ENCODE measurements around the gene PPIP5K2. TPM values are rescaled to one million over a fixed set of nuclear protein-coding genes. Genes with fewer than 3 reads are reported as not detected.

Gene PPIP5K2
- total RNA-seq, 1 donor from 2014 or later = 67.7 TPM

- TF ChIP-seq, protein P1, sequence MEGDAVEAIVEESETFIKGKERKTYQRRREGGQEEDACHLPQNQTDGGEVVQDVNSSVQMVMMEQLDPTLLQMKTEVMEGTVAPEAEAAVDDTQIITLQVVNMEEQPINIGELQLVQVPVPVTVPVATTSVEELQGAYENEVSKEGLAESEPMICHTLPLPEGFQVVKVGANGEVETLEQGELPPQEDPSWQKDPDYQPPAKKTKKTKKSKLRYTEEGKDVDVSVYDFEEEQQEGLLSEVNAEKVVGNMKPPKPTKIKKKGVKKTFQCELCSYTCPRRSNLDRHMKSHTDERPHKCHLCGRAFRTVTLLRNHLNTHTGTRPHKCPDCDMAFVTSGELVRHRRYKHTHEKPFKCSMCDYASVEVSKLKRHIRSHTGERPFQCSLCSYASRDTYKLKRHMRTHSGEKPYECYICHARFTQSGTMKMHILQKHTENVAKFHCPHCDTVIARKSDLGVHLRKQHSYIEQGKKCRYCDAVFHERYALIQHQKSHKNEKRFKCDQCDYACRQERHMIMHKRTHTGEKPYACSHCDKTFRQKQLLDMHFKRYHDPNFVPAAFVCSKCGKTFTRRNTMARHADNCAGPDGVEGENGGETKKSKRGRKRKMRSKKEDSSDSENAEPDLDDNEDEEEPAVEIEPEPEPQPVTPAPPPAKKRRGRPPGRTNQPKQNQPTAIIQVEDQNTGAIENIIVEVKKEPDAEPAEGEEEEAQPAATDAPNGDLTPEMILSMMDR (IDR thresholded peaks at IDR 0.05; ENCODE audit: insufficient read depth, low read depth, low read length) = no peak
- H3K9me3 Mint-ChIP-seq (ENCODE audit: unreplicated experiment) = no peaks in the 10 kb centered on the region
- no peaks in the 10 kb centered on the region for H3K36me3 ChIP-seq (ENCODE audit: insufficient read depth, low read length)
- H3K27me3 Mint-ChIP-seq (ENCODE audit: low read depth, unreplicated experiment) = no peaks in the 10 kb centered on the region
- H3K4me2 ChIP-seq (ENCODE audit: low read length) = no peak overlapping the region
- no peaks in the 10 kb centered on the region for H3K4me1 Mint-ChIP-seq (ENCODE audit: low read depth, unreplicated experiment)
- no peaks in the 10 kb centered on the region for H3K79me2 ChIP-seq (ENCODE audit: insufficient read depth, low read length)
- H3K27ac Mint-ChIP-seq (ENCODE audit: unreplicated experiment) = no peak overlapping the region
- no peak for DNase-seq (ENCODE audit: low read depth)
- H3K36me3 Mint-ChIP-seq (ENCODE audit: low read depth, unreplicated experiment) = peaks cover 2% of the 10 kb centered on the region
- no peaks in the 10 kb centered on the region for H4K20me1 ChIP-seq (ENCODE audit: insufficient read depth, low read length)
- no peak overlapping the region for H3K27ac ChIP-seq (ENCODE audit: low read depth, low read length)
- H3K4me1 ChIP-seq (ENCODE audit: insufficient read depth, low read length) = no peaks in the 10 kb centered on the region
- no peaks in the 10 kb centered on the region for H3K9me3 ChIP-seq (ENCODE audit: insufficient read depth, low read depth, low read length)
- H3K9ac ChIP-seq (ENCODE audit: low read length) = no peak overlapping the region
- no peak overlapping the region for H3K4me3 ChIP-seq (ENCODE audit: insufficient read depth, low read depth, low read length)
- no peak overlapping the region for H2AFZ ChIP-seq (ENCODE audit: low read depth, low read length)
- H3K4me3 Mint-ChIP-seq (ENCODE audit: unreplicated experiment) = no peak overlapping the region
- H3K27me3 ChIP-seq (ENCODE audit: insufficient read depth, low read length) = no peaks in the 10 kb centered on the region
- FAIRE-seq = peak; percentile 26
These were observed 25.4 kb upstream of the PPIP5K2 start for GRCh38 chr5:103094737-103095136.

DNA sequence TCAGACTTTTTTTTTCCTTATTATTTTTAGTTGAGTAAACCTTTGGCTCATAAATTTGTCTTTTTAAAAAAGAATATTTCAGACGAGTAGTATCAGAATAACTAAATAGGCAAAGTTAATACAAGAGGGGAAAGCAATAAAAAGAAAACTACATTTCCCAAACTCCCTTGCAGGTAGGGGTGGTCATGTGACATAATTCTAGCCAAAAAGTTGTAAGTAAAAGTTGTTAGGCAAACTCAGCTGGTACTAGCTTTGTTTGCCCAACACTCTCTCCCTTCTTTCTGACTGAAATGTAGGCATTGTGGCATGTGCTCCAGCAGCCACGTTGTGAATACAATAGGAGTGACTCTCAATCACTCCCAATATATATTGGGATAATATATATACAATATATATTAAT, 21.1 kb upstream of the PPIP5K2 start:
- H3K4me2 ChIP-seq (ENCODE audit: low read length) = no peak overlapping the region
- peaks cover 2% of the 10 kb centered on the region for H3K36me3 ChIP-seq (ENCODE audit: insufficient read depth, low read length)
- no peaks in the 10 kb centered on the region for H4K20me1 ChIP-seq (ENCODE audit: insufficient read depth, low read length)
- H2AFZ ChIP-seq (ENCODE audit: low read depth, low read length) = no peak overlapping the region
- H3K79me2 ChIP-seq (ENCODE audit: insufficient read depth, low read length) = no peaks in the 10 kb centered on the region
- no peaks in the 10 kb centered on the region for H3K4me1 ChIP-seq (ENCODE audit: insufficient read depth, low read length)
- H3K4me1 Mint-ChIP-seq (ENCODE audit: low read depth, unreplicated experiment) = no peaks in the 10 kb centered on the region
- DNase-seq (ENCODE audit: low read depth) (no peak), FAIRE-seq (no peak)
- H3K4me3 ChIP-seq (ENCODE audit: insufficient read depth, low read depth, low read length) = no peak overlapping the region
- TF ChIP-seq, protein P1 (IDR thresholded peaks at IDR 0.05; ENCODE audit: insufficient read depth, low read depth, low read length) = no peak
- TF ChIP-seq EZH2 (IDR thresholded peaks at IDR 0.05; ENCODE audit: insufficient read depth, low read length) = no peak
- H3K27me3 Mint-ChIP-seq (ENCODE audit: low read depth, unreplicated experiment) = no peaks in the 10 kb centered on the region
- no peak overlapping the region for H3K9ac ChIP-seq (ENCODE audit: low read length)
- no peaks in the 10 kb centered on the region for H3K9me3 Mint-ChIP-seq (ENCODE audit: unreplicated experiment)
- H3K4me3 Mint-ChIP-seq (ENCODE audit: unreplicated experiment) = no peak overlapping the region
- H3K36me3 Mint-ChIP-seq (ENCODE audit: low read depth, unreplicated experiment) = no peaks in the 10 kb centered on the region
- H3K27me3 ChIP-seq (ENCODE audit: insufficient read depth, low read length) = no peaks in the 10 kb centered on the region
- no peaks in the 10 kb centered on the region for H3K9me3 ChIP-seq (ENCODE audit: insufficient read depth, low read depth, low read length)
- no peak overlapping the region for H3K27ac Mint-ChIP-seq (ENCODE audit: unreplicated experiment)
- no peak overlapping the region for H3K27ac ChIP-seq (ENCODE audit: low read depth, low read length)

DNA sequence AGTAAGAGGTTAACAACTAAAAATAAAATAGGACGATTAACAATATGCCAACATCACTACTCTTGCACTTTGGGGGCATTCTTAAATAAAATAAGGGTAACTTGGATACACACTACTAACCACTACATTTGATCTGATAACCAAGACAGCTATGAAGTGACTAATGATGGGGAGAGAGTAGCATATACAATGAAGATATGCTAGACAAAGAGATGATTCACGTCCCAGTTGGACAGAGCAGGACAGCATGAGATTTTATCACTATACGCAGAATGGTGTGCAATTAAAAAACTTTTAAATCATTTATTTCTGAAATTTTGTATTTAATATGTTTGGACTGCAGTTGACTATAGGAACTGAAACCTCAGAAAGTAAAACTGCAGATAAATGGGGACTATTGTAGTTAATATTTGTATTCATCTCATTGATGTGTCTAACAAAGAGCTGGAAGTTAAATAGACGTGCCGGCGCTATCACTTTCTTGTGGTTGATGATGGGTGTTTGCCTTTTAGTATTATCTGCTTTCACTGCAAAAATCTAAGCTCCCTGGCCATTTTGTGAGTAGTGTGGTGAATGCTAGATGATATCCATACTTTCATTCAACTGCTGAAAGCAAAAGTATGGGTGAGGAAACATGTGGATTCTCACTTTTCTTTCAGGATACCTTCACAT, 18.9 kb upstream of the PPIP5K2 start:
- H3K4me3 Mint-ChIP-seq (ENCODE audit: unreplicated experiment) = no peak overlapping the region
- no peaks in the 10 kb centered on the region for H4K20me1 ChIP-seq (ENCODE audit: insufficient read depth, low read length)
- H2AFZ ChIP-seq (ENCODE audit: low read depth, low read length) = no peak overlapping the region
- no peaks in the 10 kb centered on the region for H3K9me3 ChIP-seq (ENCODE audit: insufficient read depth, low read depth, low read length)
- H3K36me3 ChIP-seq (ENCODE audit: insufficient read depth, low read length) = peaks cover 2% of the 10 kb centered on the region
- FAIRE-seq (no peak), DNase-seq (ENCODE audit: low read depth) (peak; percentile 24)
- no peak for TF ChIP-seq EZH2 (IDR thresholded peaks at IDR 0.05; ENCODE audit: insufficient read depth, low read length)
- TF ChIP-seq, protein P1 (IDR thresholded peaks at IDR 0.05; ENCODE audit: insufficient read depth, low read depth, low read length) = no peak
- H3K4me2 ChIP-seq (ENCODE audit: low read length) = no peak overlapping the region
- H3K9me3 Mint-ChIP-seq (ENCODE audit: unreplicated experiment) = no peaks in the 10 kb centered on the region
- no peak overlapping the region for H3K27ac ChIP-seq (ENCODE audit: low read depth, low read length)
- H3K9ac ChIP-seq (ENCODE audit: low read length) = no peak overlapping the region
- no peaks in the 10 kb centered on the region for H3K27me3 Mint-ChIP-seq (ENCODE audit: low read depth, unreplicated experiment)
- no peaks in the 10 kb centered on the region for H3K4me1 Mint-ChIP-seq (ENCODE audit: low read depth, unreplicated experiment)
- no peaks in the 10 kb centered on the region for H3K36me3 Mint-ChIP-seq (ENCODE audit: low read depth, unreplicated experiment)
- no peaks in the 10 kb centered on the region for H3K79me2 ChIP-seq (ENCODE audit: insufficient read depth, low read length)
- no peak overlapping the region for H3K27ac Mint-ChIP-seq (ENCODE audit: unreplicated experiment)
- no peak overlapping the region for H3K4me3 ChIP-seq (ENCODE audit: insufficient read depth, low read depth, low read length)
- no peaks in the 10 kb centered on the region for H3K4me1 ChIP-seq (ENCODE audit: insufficient read depth, low read length)
- H3K27me3 ChIP-seq (ENCODE audit: insufficient read depth, low read length) = no peaks in the 10 kb centered on the region

Data from astrocyte (in vitro differentiated cells and primary cell).